ENCODE measurements around the gene PGAP6. TPM values are rescaled to one million over a fixed set of nuclear protein-coding genes. Genes with fewer than 3 reads are reported as not detected.

PGAP6 gene
- total and polyA plus RNA-seq, 2 of the 13 experiments (the other 11 are each of a cell fraction or from before 2014, with no cell fraction given): 52.7 to 136 TPM

GRCh38 chr16:396605-397004 lies 14.8 kb upstream of the PGAP6 start (continued):
- TF ChIP-seq ZNF687 (CRISPR knock-in tag; IDR thresholded peaks at IDR 0.05) (peak; percentile 60), ZNF121 (CRISPR knock-in tag; IDR thresholded peaks at IDR 0.05) (no peak), BCL6 (CRISPR knock-in tag; IDR thresholded peaks at IDR 0.05) (no peak), ZNF770 (CRISPR knock-in tag; IDR thresholded peaks at IDR 0.05) (peak; percentile 97), MXI1 (IDR thresholded peaks at IDR 0.05; ENCODE audit: borderline replicate concordance, low read depth, low read length) (peak; percentile 35; the same call in 1 of the 3 replicates), ZNF510 (CRISPR knock-in tag; IDR thresholded peaks at IDR 0.05; ENCODE audit: low read depth) (no peak), AHR (CRISPR knock-in tag; IDR thresholded peaks at IDR 0.05) (0 out of 2 replicates have a peak, but pooled peaks have one; percentile 53), GATAD1 (CRISPR knock-in tag; IDR thresholded peaks at IDR 0.05) (no peak), MED8 (CRISPR knock-in tag; IDR thresholded peaks at IDR 0.05; ENCODE audit: insufficient replicate concordance) (no peak), ZNF605 (CRISPR knock-in tag; IDR thresholded peaks at IDR 0.05) (peak; percentile 55; the same call in 1 of the 2 replicates), ZNF777 (CRISPR knock-in tag; IDR thresholded peaks at IDR 0.05) (0 out of 2 replicates have a peak, but pooled peaks have one; percentile 33)
- TF ChIP-seq, protein P1, sequence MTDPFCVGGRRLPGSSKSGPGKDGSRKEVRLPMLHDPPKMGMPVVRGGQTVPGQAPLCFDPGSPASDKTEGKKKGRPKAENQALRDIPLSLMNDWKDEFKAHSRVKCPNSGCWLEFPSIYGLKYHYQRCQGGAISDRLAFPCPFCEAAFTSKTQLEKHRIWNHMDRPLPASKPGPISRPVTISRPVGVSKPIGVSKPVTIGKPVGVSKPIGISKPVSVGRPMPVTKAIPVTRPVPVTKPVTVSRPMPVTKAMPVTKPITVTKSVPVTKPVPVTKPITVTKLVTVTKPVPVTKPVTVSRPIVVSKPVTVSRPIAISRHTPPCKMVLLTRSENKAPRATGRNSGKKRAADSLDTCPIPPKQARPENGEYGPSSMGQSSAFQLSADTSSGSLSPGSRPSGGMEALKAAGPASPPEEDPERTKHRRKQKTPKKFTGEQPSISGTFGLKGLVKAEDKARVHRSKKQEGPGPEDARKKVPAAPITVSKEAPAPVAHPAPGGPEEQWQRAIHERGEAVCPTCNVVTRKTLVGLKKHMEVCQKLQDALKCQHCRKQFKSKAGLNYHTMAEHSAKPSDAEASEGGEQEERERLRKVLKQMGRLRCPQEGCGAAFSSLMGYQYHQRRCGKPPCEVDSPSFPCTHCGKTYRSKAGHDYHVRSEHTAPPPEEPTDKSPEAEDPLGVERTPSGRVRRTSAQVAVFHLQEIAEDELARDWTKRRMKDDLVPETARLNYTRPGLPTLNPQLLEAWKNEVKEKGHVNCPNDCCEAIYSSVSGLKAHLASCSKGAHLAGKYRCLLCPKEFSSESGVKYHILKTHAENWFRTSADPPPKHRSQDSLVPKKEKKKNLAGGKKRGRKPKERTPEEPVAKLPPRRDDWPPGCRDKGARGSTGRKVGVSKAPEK (CRISPR knock-in tag; IDR thresholded peaks at IDR 0.05; ENCODE audit: borderline replicate concordance): 0 out of 2 replicates have a peak, but pooled peaks have one; percentile 49
